ENCODE measurements around the gene RNF38.
"Not testable (repeated sequence)": the region's sequence is repeated elsewhere in the genome, so short reads cannot be mapped to it uniquely, and the experiment has no call there.

The RNF38 gene

GRCh38 chr9:36301227-36301626, 98.8 kb downstream of the RNF38 start:
- H3K27me3 Mint-ChIP-seq = no peaks in the 10 kb centered on the region

GRCh38 chr9:36298566-36298965, 101.5 kb downstream of the RNF38 start:
- H3K4me3 Mint-ChIP-seq = no peak overlapping the region
- H3K27me3 Mint-ChIP-seq = no peaks in the 10 kb centered on the region
- no peak overlapping the region for H3K27ac Mint-ChIP-seq
- H3K9me3 Mint-ChIP-seq (ENCODE audit: low read depth) = no peaks in the 10 kb centered on the region
- H3K4me1 Mint-ChIP-seq (ENCODE audit: low read depth) = no peaks in the 10 kb centered on the region
- peaks cover 6% of the 10 kb centered on the region for H3K36me3 Mint-ChIP-seq

More at GRCh38 chr9:36301227-36301626, 98.8 kb downstream of the RNF38 start:
- no peak overlapping the region for H3K4me3 Mint-ChIP-seq
- no peak overlapping the region for H3K27ac Mint-ChIP-seq
- H3K4me1 Mint-ChIP-seq (ENCODE audit: low read depth) = peaks cover under 1% of the 10 kb centered on the region
- H3K9me3 Mint-ChIP-seq (ENCODE audit: low read depth) = no peaks in the 10 kb centered on the region
- peaks cover 2% of the 10 kb centered on the region for H3K36me3 Mint-ChIP-seq

GRCh38 chr9:36297798-36298197, 102.3 kb downstream of the RNF38 start:
- Mint-ChIP-seq H3K4me1 (ENCODE audit: low read depth) (no peaks in the 10 kb centered on the region), H3K27me3 (no peaks in the 10 kb centered on the region), H3K9me3 (ENCODE audit: low read depth) (no peaks in the 10 kb centered on the region), H3K36me3 (peaks cover 6% of the 10 kb centered on the region), H3K4me3 (no peak overlapping the region), H3K27ac (no peak overlapping the region)

GRCh38 chr9:36294996-36295395, 105.1 kb downstream of the RNF38 start:
- not testable (repeated sequence) for H3K27ac Mint-ChIP-seq, H3K36me3 Mint-ChIP-seq

DNA sequence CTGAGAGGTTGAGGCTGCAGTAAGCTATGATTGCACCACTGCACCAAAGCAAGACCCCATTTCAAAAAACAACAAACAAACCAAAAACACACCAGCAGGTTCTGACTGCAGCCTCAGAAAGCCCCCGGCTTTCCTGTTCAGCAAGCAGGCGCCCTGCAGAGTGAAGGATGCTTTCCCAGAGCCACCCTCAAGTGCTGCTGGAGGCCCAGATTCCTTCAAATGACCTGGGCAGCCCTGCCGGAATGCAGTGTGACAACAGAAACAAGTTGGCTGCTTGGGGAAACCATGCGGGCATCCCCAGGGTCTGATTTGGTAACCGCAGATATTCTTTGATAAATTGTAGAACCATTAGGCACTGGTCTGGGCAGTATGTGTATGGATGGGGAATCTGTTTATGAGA, 106.2 kb downstream of the RNF38 start:
- Mint-ChIP-seq H3K36me3 (peaks cover 4% of the 10 kb centered on the region), H3K4me3 (no peak overlapping the region), H3K27me3 (no peaks in the 10 kb centered on the region), H3K4me1 (ENCODE audit: low read depth) (no peaks in the 10 kb centered on the region), H3K9me3 (ENCODE audit: low read depth) (no peaks in the 10 kb centered on the region), H3K27ac (no peak overlapping the region)

More at GRCh38 chr9:36294996-36295395, 105.1 kb downstream of the RNF38 start:
- not testable (repeated sequence) for H3K9me3 Mint-ChIP-seq (ENCODE audit: low read depth); H3K4me1 Mint-ChIP-seq (ENCODE audit: low read depth); H3K4me3 Mint-ChIP-seq; H3K27me3 Mint-ChIP-seq

DNA sequence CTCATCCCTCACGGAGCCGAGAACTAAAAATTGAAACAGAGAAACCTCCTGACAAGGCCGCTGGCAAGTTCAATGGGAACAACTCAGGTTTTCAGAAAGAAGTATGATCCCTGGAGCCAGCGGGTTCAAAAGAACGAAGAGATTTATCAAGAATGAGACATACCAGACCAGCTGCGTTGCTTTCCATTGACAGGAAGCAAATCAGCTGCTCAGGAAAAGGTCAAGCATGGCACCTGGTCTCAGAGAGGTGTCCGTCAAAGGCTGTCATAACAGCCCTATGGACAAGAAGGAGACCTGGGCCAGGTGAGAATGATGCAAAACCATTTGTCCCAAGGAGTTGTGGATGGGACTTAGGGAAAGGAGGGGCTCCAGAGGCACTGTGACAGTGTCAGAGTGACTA, 106.9 kb downstream of the RNF38 start:
- Mint-ChIP-seq H3K9me3 (ENCODE audit: low read depth) (no peaks in the 10 kb centered on the region), H3K27ac (no peak overlapping the region)

DNA sequence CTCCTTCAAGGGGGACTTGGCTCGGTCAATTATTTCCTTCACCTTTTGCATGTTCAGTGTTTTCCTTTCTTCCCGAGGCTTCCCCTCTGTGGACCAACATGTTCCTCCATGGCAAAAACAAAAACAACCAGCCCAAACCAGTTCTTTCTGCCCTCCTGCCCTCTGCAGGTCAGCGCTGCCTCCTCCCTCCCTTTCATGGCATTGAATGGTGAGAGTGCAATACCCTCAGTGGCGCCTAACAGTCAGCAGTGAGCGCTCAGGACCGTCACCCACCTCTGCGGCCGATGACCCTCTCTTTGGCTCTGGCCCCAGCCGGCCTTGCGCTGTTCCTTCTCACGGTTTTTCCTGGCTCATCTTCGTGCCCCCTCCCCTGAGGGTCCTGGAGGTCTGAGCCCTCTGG, 107.4 kb downstream of the RNF38 start:
- H3K27me3 Mint-ChIP-seq = no peaks in the 10 kb centered on the region
- no peaks in the 10 kb centered on the region for H3K4me1 Mint-ChIP-seq (ENCODE audit: low read depth)
- H3K4me3 Mint-ChIP-seq = no peak overlapping the region
- peaks cover 4% of the 10 kb centered on the region for H3K36me3 Mint-ChIP-seq
- H3K27ac Mint-ChIP-seq = no peak overlapping the region
- H3K9me3 Mint-ChIP-seq (ENCODE audit: low read depth) = no peaks in the 10 kb centered on the region

More for the DNA sequence above, 106.9 kb downstream of the RNF38 start:
- Mint-ChIP-seq H3K36me3 (peaks cover 4% of the 10 kb centered on the region), H3K4me1 (ENCODE audit: low read depth) (no peaks in the 10 kb centered on the region), H3K27me3 (no peaks in the 10 kb centered on the region), H3K4me3 (no peak overlapping the region)

GRCh38 chr9:36290996-36291395, 109.1 kb downstream of the RNF38 start:
- Mint-ChIP-seq H3K4me1 (ENCODE audit: low read depth) (no peaks in the 10 kb centered on the region), H3K9me3 (ENCODE audit: low read depth) (no peaks in the 10 kb centered on the region), H3K27me3 (no peaks in the 10 kb centered on the region), H3K36me3 (peaks cover 6% of the 10 kb centered on the region), H3K4me3 (no peak overlapping the region), H3K27ac (no peak overlapping the region)

GRCh38 chr9:36289836-36290435, 110.1 kb downstream of the RNF38 start:
- no peaks in the 10 kb centered on the region for H3K27me3 Mint-ChIP-seq
- H3K36me3 Mint-ChIP-seq = peaks cover 6% of the 10 kb centered on the region
- no peaks in the 10 kb centered on the region for H3K4me1 Mint-ChIP-seq (ENCODE audit: low read depth)
- no peak overlapping the region for H3K27ac Mint-ChIP-seq
- no peaks in the 10 kb centered on the region for H3K9me3 Mint-ChIP-seq (ENCODE audit: low read depth)
- no peak overlapping the region for H3K4me3 Mint-ChIP-seq

- no peaks in the 10 kb centered on the region for H3K27me3 Mint-ChIP-seq
- peaks cover 2% of the 10 kb centered on the region for H3K36me3 Mint-ChIP-seq
- H3K9me3 Mint-ChIP-seq (ENCODE audit: low read depth) = no peaks in the 10 kb centered on the region
- no peak overlapping the region for H3K4me3 Mint-ChIP-seq
- no peaks in the 10 kb centered on the region for H3K4me1 Mint-ChIP-seq (ENCODE audit: low read depth)
- no peak overlapping the region for H3K27ac Mint-ChIP-seq
Measured at GRCh38 chr9:36288070-36288469, 112.0 kb downstream of the RNF38 start.
